ENCODE results near the gene FGF2.

- TF ChIP-seq MAX (CRISPR knock-in tag; IDR thresholded peaks at IDR 0.05): no peak
- TF ChIP-seq, protein P1, sequence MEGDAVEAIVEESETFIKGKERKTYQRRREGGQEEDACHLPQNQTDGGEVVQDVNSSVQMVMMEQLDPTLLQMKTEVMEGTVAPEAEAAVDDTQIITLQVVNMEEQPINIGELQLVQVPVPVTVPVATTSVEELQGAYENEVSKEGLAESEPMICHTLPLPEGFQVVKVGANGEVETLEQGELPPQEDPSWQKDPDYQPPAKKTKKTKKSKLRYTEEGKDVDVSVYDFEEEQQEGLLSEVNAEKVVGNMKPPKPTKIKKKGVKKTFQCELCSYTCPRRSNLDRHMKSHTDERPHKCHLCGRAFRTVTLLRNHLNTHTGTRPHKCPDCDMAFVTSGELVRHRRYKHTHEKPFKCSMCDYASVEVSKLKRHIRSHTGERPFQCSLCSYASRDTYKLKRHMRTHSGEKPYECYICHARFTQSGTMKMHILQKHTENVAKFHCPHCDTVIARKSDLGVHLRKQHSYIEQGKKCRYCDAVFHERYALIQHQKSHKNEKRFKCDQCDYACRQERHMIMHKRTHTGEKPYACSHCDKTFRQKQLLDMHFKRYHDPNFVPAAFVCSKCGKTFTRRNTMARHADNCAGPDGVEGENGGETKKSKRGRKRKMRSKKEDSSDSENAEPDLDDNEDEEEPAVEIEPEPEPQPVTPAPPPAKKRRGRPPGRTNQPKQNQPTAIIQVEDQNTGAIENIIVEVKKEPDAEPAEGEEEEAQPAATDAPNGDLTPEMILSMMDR (IDR thresholded peaks at IDR 0.05): no peak
- no peak for TF ChIP-seq MXD4 (CRISPR knock-in tag; IDR thresholded peaks at IDR 0.05; ENCODE audit: borderline replicate concordance)
- TF ChIP-seq, protein P2, sequence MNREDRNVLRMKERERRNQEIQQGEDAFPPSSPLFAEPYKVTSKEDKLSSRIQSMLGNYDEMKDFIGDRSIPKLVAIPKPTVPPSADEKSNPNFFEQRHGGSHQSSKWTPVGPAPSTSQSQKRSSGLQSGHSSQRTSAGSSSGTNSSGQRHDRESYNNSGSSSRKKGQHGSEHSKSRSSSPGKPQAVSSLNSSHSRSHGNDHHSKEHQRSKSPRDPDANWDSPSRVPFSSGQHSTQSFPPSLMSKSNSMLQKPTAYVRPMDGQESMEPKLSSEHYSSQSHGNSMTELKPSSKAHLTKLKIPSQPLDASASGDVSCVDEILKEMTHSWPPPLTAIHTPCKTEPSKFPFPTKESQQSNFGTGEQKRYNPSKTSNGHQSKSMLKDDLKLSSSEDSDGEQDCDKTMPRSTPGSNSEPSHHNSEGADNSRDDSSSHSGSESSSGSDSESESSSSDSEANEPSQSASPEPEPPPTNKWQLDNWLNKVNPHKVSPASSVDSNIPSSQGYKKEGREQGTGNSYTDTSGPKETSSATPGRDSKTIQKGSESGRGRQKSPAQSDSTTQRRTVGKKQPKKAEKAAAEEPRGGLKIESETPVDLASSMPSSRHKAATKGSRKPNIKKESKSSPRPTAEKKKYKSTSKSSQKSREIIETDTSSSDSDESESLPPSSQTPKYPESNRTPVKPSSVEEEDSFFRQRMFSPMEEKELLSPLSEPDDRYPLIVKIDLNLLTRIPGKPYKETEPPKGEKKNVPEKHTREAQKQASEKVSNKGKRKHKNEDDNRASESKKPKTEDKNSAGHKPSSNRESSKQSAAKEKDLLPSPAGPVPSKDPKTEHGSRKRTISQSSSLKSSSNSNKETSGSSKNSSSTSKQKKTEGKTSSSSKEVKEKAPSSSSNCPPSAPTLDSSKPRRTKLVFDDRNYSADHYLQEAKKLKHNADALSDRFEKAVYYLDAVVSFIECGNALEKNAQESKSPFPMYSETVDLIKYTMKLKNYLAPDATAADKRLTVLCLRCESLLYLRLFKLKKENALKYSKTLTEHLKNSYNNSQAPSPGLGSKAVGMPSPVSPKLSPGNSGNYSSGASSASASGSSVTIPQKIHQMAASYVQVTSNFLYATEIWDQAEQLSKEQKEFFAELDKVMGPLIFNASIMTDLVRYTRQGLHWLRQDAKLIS (CRISPR knock-in tag; IDR thresholded peaks at IDR 0.05; ENCODE audit: borderline replicate concordance): no peak
- no peak for TF ChIP-seq FOXJ3 (CRISPR knock-in tag; IDR thresholded peaks at IDR 0.05; ENCODE audit: borderline replicate concordance)
Measured at GRCh38 chr4:122879001-122879400, 52.4 kb downstream of the FGF2 start.
